Right atrium auricular region (tissue), 2 donors: ENCODE results near the gene SIL1. TPM values are rescaled to one million over a fixed set of nuclear protein-coding genes. Genes with fewer than 3 reads are reported as not detected.

Experiments used
- DNase-seq: peaks from one replicate; pipeline ENCODE4 v3.0.0-alpha.2; 2019; ENCODE audit warnings: low spot score
- H3K27ac ChIP-seq, 2 donors: fragments of 200-600 bp; sonication (generic); 1 replicate in 1 of 2; 2 replicates in 1 of 2; pipeline ENCODE4 v1.5.1; 2016 to 2019
- H3K27me3 ChIP-seq, 2 donors: fragments of 200-600 bp; sonication (generic); one replicate each; pipeline versions ENCODE4 v1.5.1 to v1.6.0; 2017 to 2019
- H3K36me3 ChIP-seq: fragments of 200-600 bp; sonication (generic); one replicate; pipeline ENCODE4 v1.5.1; 2016
- H3K4me1 ChIP-seq, 2 donors: fragments of 200-600 bp; sonication (generic); one replicate each; pipeline versions ENCODE4 v1.5.1 to v1.6.0; 2017 to 2019
- H3K4me3 ChIP-seq, 2 donors: fragments of 200-600 bp; sonication (generic); 1 replicate in 1 of 2; 2 replicates in 1 of 2; pipeline ENCODE4 v1.5.1; 2017 to 2019; ENCODE audit warnings: mild to moderate bottlenecking in 1 of 2, moderate library complexity in 1 of 2
- H3K9me3 ChIP-seq, 2 donors: fragments of 200-600 bp; sonication (generic); one replicate each; pipeline ENCODE4 v1.5.1; 2019
- CTCF ChIP-seq, 2 donors: fragments of 200-600 bp; sonication (generic); IDR thresholded peaks; one replicate each; pipeline ENCODE4 v1.5.1; 2019; ENCODE audit warnings: antibody characterized with exemption in 2 of 2
- total RNA-seq, 2 donors: library from RNA; depleted of rRNA; stranded (reverse); fragments of >200 nt; gene quantifications; one replicate each; pipeline ENCODE4 v1.1.0, GENCODE V29; 2016

SIL1 gene
- total RNA-seq, 2 donors from 2014 or later, result 32.7 to 41.3 TPM

- H3K9me3 ChIP-seq, result no peaks in the 10 kb centered on the region
- no peak for DNase-seq
- TF ChIP-seq CTCF (IDR thresholded peaks at IDR 0.05), result no peak
- H3K4me3 ChIP-seq, result no peak overlapping the region
- H3K36me3 ChIP-seq, result no peaks in the 10 kb centered on the region
- H3K27me3 ChIP-seq, result no peaks in the 10 kb centered on the region
- no peaks in the 10 kb centered on the region for H3K4me1 ChIP-seq
- H3K27ac ChIP-seq, result no peak overlapping the region
Observed at GRCh38 chr5:139004374-139005307, 193.5 kb downstream of the SIL1 start.

GRCh38 chr5:138999674-139000073 is 198.5 kb downstream of the SIL1 start:
- Histone ChIP-seq H3K4me1 (no peaks in the 10 kb centered on the region), H3K27me3 (no peaks in the 10 kb centered on the region), H3K4me3 (no peak overlapping the region), H3K36me3 (no peaks in the 10 kb centered on the region), H3K9me3 (no peaks in the 10 kb centered on the region), H3K27ac (no peak overlapping the region)
- TF ChIP-seq CTCF (IDR thresholded peaks at IDR 0.05), result no peak
- no peak for DNase-seq

GRCh38 chr5:138998521-138998920 is 199.6 kb downstream of the SIL1 start:
- no peaks in the 10 kb centered on the region for H3K9me3 ChIP-seq
- TF ChIP-seq CTCF (IDR thresholded peaks at IDR 0.05), result no peak

GRCh38 chr5:138996120-138996519 is 202.0 kb downstream of the SIL1 start:
- no peak for DNase-seq
- H3K4me3 ChIP-seq, result no peak overlapping the region
- no peaks in the 10 kb centered on the region for H3K9me3 ChIP-seq
- no peaks in the 10 kb centered on the region for H3K36me3 ChIP-seq
- no peak for TF ChIP-seq CTCF (IDR thresholded peaks at IDR 0.05)
- H3K27ac ChIP-seq, result no peak overlapping the region
- no peaks in the 10 kb centered on the region for H3K4me1 ChIP-seq
- H3K27me3 ChIP-seq, result no peaks in the 10 kb centered on the region

More at GRCh38 chr5:138998521-138998920, 199.6 kb downstream of the SIL1 start:
- H3K27ac ChIP-seq, result no peak overlapping the region
- no peaks in the 10 kb centered on the region for H3K36me3 ChIP-seq
- no peaks in the 10 kb centered on the region for H3K27me3 ChIP-seq
- no peak overlapping the region for H3K4me3 ChIP-seq
- no peaks in the 10 kb centered on the region for H3K4me1 ChIP-seq
- no peak for DNase-seq

- Histone ChIP-seq H3K9me3 (no peaks in the 10 kb centered on the region), H3K4me1 (no peaks in the 10 kb centered on the region), H3K27ac (no peak overlapping the region), H3K27me3 (no peaks in the 10 kb centered on the region), H3K36me3 (no peaks in the 10 kb centered on the region), H3K4me3 (no peak overlapping the region)
- DNase-seq, result peak; percentile 13
- no peak for TF ChIP-seq CTCF (IDR thresholded peaks at IDR 0.05)
Observed at GRCh38 chr5:138990986-138991590, 207.1 kb downstream of the SIL1 start.
